KG1 (cell line): ENCODE measurements around the gene SLC6A13.
"Not testable (repeated sequence)": the region's sequence is repeated elsewhere in the genome, so short reads cannot be mapped to it uniquely, and the experiment has no call there.

Experiments used
- DNase-seq: peaks from one replicate; lab custom pipeline; 2025; lab: John Stamatoyannopoulos, UW

Gene SLC6A13

DNA sequence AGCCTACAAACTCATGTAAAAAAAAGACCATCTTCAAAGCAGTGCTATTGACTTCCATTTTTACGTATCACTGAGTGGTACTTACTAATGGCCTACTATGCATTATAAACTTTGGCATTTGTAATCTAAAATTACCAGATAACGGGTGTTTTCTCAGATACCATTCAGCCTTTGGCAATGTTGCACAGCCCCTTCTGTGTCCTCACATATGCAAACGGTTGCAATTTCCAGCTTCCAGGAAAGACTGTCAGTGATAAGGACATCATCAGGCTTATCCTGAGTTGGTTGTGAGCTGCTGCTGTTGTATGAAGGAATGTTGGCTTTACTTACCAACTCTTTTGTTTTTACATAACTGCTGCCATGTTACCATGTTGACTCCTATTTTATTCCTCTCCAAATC lies 1.6 kb upstream of the SLC6A13 start:
- no peak for DNase-seq

DNA sequence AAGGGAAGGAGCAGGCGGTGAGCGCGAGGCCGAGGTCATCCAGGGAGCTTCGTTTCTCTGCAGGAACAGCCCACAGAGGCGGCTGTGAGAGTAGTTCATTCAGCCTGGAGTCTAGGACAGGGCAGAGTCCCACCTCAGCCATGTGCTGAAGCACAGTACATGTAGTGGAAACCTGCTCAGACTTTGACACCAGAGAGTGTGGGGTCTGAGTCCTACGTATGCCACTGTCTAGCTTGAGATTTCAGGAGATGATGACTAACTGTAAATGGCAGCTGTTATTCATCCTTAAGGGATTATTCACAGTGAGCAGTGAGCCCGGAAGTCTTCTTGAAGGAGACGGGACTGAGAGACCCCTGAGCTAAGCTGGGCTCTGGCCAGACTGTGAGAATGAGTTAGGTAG lies 938 bp upstream of the SLC6A13 start:
- no peak for DNase-seq

DNA sequence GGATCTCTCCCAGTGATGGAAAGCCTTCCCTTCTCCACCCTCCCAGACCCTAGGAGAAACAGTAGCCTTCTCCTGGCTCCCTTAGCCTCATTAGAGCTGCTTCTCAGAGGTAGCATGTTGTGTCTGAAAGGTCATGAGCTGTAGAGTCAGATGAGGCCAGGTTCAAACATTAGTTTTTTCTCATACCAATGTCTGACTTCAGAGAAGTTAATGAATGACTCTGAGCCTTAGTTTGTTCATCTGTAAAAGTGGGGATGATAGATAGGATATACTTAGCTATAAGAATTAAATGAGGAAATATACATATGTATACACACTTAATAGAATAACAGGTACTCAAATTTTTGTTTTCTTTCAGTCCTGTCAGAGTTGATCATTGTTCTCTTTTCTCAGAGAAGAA lies 523 bp downstream of the SLC6A13 start:
- no peak for DNase-seq

DNA sequence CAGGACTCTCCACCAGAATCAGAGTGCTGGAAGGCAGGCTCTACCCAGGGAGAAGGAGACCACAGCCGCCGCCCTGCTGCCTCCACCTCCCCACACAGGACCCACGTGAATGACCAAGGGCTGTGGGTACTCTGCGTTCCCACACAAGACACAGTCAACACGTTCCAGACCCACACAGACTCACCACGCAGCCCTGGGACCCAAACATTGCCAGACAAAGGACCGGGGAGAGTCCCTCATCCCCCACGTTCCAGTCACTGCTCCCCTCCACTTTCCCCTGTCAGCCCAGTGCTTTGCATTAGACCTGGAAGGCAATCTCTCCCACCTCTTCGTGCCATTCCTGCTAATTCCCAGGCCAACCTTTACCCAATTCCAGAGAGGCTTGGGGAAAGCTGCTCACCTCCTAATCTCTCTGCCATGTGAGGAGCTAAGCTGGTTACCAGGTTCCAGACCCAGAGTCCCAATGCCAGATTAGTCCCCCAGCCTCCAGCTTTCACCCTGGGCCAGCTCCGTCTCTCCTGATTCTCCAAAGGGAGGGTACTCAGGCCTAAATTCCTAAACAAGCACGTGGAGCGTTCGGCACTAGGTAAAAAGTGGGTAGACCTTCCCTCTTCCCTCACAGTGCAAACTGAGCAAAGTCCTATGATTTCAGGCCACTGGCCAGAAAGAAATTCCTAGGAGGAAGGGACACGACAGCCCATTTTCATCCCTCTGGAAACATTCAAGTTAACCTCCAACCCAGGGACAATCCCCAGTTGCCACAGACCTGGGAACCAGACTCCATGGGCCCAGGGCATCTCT lies 4.9 kb downstream of the SLC6A13 start:
- no peak for DNase-seq

DNA sequence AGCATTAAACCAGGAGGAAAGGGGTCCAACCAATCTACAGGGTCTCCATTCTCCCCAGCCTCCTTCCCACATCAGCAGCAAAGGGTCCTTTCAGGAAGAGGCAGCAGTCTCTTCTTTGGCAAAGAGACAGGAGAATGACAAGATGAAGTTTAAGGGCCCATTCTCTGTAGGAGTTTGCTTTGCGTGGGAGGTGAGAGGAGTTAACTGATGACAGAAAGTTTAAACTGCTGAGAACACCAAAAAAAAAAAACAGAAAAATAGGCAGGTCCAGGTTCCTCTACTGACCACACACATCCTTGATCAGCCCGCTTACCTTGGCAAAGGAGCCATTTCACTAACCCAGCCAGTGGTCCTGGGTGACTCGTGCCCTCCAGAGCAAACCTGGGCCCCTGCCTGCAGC lies 5.7 kb downstream of the SLC6A13 start:
- no peak for DNase-seq

GRCh38 chr12:256225-256624 lies 6.4 kb downstream of the SLC6A13 start:
- no peak for DNase-seq

DNA sequence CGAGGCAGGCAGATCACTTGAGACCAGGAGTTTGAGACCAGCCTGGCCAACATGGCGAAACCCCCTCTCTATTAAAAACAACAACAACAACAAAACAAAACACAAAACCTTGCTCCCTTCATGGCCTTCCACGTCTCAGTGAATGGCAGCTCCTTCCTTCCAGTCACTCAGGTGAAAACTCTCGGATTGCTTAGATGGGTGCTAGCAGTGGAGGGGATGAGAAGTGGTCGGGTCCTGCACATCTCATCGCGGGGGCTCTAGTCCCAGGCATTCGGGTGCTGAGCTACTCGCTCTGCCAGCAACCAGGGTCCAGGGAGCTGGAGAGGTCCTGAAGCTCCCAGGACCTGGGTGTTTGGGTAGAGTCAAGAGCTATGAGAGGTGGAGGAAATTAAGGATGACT lies 7.7 kb downstream of the SLC6A13 start:
- DNase-seq, result no peak

DNA sequence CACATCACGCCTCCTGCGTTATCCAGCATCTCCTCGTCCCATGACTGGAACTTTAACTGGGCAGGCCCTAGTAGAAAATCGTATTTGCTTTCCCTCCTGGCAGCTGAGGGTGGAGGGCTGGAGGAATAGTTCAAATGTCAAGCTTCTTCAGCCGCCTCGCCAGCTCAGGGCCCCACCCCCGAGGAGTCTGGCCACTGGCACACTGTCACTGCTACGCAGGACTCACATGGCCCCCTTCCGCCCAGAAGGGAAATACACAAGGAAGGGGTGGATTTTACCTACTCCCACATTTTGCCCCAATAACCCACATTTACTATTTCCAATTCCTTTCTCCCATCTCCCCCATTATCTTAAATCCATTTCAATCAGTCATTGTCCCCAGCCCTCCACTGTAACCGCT lies 8.6 kb downstream of the SLC6A13 start:
- no peak for DNase-seq

DNA sequence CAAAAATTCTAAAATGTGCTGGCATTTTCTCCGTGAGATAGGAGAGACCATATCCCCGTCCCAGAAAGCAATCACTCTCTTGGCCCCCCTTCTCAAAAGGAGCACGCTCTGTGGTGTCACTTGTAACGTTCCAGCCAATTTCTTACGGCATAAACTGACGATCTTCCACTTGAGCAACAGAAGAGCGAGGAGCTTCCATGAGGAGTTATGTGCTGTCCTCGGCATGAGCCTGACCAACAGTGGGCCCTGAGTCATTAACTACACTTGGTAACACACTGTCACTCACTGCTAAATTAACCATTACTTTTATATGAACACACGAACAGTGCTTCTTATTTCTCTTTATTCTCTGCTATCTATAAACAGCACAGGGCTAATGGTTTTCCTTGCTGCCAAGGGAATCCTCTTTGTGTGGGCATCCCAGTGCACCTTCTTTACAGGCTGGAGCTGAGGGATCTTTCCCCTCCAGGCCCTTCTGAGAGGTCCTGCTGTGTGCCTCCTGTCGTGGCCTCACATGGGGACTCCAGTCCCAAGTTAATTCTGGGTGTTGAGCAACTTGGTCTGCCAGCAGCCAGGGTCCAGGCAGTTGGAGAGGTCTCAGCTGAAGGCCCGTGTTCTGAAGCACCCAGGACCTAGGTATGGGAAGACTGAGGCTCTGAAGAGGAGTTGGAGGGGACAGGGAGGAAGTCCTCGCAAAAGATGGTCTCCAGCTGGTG lies 9.4 kb downstream of the SLC6A13 start:
- DNase-seq, result no peak

- DNase-seq, result no peak
Observed at GRCh38 chr12:252636-253035, 10.0 kb downstream of the SLC6A13 start.

DNA sequence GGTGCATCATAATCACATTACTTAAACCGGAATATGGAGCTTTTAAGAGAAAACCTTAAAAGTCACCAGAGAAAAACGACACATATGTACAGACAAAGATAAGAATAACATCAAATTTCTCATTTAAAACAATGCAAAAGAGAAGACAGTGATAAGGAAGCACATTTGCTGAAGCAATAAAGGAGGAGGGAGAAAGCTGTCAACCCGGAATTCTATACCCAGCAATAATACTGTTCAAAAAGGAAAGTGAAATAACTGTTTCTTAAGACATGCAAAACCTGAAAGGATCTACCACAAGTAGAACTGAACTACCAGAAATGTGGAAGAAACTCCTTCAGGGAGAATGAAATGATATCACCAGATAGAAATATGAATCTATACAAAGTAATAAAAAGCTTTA lies 15.4 kb downstream of the SLC6A13 start:
- no peak for DNase-seq

- no peak for DNase-seq
Observed at GRCh38 chr12:243381-243780, 19.3 kb downstream of the SLC6A13 start.

DNA sequence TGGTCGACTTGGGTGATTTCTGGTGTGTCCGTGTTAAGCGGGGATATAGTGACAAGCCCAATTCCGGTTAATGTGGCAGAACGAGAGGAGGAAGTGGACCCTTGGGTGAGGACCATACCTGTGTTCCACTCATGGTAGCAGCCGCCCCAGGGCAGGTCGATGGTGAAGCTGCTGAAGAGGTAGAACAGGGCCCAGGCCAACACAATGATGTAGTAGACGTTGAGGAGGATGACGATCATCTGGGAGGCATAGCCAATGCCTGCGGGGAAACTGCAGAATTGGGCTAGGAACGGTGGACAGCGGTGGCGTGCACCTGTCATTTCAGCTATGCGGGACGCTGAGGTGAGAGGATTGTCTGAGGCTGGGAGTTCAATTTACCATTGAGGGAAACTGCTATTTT lies 20.1 kb downstream of the SLC6A13 start:
- DNase-seq, result no peak

- no peak for DNase-seq
Observed at GRCh38 chr12:241266-241665, 21.4 kb downstream of the SLC6A13 start.

DNA sequence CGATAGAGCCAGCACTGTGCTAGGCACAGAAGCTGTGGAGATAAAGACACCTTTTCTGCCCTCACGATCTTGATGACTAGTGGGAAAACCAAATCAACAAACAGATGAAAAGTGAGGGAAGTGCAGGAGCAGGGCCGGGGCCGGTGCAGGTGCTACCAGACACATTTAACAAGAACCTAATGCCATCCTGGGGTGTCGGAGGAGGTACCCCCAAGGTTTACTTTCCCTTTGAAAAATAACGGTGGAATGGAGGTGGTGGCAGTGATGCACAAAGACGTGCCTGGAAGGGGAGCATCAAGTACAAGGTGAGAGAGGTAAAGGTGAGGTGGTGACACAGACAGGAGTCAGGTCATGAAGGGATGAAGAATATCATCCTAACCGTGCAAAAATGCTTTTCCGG lies 22.1 kb downstream of the SLC6A13 start:
- no peak for DNase-seq

GRCh38 chr12:238736-239398 lies 23.8 kb downstream of the SLC6A13 start:
- no peak for DNase-seq

GRCh38 chr12:238116-238515 lies 24.5 kb downstream of the SLC6A13 start:
- DNase-seq, result no peak

DNA sequence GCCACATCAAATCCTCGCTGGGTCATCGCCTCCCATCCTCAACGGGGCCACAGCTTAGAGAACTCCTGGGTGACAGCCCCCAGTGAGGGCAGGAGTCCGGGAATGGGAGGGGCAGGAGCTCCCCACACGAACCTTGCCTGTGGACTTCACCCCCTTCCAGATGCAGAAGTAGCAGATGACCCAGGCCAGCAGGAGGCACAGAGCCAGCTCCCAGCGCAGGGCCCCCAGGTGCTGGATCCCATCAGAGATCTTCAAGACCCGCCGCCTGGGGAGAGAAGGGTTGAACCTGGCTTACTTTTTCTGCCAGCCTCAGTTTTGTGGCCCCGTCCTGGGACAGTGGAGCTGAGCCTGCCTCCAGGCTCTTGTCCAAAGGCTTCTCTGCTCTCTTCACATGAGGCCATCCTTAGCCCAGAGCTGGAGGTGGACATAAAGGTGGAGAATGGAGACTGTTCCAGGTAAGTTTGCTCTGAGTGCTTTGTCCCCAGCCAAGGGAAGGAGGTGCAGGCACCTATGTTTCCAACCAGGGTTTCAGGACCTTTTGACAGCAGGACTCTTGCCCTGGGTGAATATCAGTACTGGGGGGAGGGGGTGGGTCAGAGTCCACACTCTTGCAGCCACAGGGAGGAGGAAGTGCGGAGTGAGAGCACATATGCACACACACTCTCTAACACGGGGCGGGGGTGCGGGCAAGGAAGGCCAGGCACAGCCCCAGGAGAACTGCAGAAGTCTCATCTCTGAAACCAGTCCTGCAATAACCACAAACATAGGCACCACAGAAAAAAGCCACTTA lies 25.4 kb downstream of the SLC6A13 start:
- DNase-seq, result no peak

- DNase-seq, result no peak
Observed at GRCh38 chr12:236445-236844, 26.2 kb downstream of the SLC6A13 start.

- not testable (repeated sequence) for DNase-seq
Observed at GRCh38 chr12:235967-236366, 26.7 kb downstream of the SLC6A13 start.

DNA sequence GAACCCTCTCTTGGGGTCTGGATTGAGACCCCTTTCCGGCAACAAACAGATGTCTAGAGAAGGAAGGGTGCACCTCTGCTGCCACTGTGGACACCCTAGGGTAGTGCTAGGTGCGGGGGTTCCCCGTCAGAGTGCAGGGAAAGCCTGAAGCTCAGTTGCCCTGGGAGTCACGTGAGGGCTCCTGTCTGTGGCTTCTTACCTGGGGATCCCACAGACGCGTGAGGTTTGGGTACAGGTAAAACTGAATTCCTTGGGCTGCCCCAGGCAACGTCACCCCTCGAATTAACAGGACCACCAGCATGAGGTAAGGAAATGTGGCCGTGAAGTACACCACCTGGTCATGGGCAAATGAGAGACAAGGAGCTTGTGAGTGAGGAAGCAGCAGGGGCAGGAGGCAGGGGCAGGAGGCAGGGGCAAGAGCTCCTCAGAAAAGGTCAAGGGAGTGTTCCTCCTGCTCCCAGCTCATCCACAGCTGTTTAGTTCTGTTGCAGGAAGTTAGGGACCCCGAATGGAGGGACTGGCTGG lies 27.7 kb downstream of the SLC6A13 start:
- no peak for DNase-seq

GRCh38 chr12:234019-234418 lies 28.6 kb downstream of the SLC6A13 start:
- no peak for DNase-seq
